GM12801 (cell line): Measurements from ENCODE around the gene FSIP1.

ENCODE experiments used
- TF ChIP-seq, protein P1 (sequence below): IDR thresholded peaks from one replicate; pipeline ENCODE4 v1.5.1; 2011; ENCODE audit warnings: control low read depth; ENCODE audit not compliant: insufficient read length; ENCODE audit errors: extremely low read depth

The FSIP1 gene

DNA sequence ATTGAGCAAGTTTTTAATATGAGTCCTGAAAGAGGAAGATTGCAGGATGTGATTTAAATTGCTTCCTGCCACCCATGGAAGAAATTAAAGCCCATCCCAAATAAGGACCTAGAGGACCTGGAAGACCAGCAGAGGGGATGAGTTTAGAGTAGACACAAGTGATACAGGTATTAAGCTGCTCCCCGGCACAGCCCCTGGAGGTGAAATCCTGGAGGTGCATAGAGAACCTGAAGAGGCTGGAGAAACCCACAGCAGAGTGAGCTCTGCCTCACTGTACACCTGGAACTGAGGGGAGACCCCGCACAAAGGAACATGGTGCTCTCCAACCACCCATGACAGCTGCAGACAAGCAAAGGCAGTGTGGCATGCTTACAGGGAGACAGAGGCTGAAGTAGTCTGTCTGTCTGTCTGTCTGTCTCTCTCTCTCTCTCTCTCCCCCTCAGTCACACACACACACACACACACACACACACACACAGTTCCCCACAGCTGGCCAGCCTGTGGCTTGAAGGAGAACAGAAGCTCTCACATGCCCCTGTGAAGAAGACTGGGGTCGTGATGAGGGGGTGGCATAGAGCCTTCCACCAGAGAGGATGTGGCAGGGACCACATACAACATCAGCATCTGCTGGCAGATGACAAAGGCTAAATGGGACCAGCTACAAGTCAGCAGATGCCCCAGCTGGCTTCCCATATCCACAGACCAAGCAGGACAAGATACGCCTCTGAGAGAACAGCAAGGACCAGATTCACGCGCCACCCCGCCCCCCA, 38.1 kb downstream of the FSIP1 start:
- TF ChIP-seq, protein P1, sequence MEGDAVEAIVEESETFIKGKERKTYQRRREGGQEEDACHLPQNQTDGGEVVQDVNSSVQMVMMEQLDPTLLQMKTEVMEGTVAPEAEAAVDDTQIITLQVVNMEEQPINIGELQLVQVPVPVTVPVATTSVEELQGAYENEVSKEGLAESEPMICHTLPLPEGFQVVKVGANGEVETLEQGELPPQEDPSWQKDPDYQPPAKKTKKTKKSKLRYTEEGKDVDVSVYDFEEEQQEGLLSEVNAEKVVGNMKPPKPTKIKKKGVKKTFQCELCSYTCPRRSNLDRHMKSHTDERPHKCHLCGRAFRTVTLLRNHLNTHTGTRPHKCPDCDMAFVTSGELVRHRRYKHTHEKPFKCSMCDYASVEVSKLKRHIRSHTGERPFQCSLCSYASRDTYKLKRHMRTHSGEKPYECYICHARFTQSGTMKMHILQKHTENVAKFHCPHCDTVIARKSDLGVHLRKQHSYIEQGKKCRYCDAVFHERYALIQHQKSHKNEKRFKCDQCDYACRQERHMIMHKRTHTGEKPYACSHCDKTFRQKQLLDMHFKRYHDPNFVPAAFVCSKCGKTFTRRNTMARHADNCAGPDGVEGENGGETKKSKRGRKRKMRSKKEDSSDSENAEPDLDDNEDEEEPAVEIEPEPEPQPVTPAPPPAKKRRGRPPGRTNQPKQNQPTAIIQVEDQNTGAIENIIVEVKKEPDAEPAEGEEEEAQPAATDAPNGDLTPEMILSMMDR, result no peak

DNA sequence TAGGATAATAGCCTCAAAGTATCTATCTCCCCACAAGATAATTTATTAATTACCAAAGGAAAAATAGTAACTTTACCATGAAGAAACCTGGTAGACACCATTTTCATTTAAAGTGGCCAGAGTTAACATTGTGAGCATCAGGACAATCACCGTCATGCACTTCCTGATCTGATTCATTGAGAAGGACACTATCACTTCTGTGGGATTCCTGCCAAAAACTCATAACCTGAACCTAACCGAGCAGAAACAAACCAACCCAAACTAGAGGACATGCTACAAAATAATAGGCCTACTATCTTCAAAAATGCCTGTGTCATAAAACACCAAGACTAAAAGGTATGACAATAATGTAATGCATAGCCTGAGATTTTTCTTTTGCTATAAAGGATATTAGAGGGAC, 39.0 kb downstream of the FSIP1 start:
- TF ChIP-seq, protein P1, result no peak

DNA sequence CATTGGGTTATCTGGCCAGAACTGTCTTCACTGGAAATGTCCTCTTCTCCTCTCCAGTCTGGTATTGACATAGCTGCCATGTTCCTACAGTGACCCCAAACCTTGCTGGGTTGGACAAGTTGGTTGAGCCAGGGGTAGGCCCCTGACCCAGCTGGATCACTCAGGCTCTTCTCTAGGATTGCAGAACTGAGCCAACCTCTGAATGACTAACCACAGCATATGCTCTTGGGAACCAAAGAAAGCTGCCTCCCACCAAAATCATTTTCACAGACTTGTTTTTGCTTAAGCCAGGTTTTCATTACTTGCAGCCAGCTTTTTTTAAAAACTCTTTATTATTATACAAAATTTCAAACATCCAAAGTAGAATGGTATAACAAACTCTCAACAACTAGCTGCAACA, 41.4 kb downstream of the FSIP1 start:
- TF ChIP-seq, protein P1, result no peak

DNA sequence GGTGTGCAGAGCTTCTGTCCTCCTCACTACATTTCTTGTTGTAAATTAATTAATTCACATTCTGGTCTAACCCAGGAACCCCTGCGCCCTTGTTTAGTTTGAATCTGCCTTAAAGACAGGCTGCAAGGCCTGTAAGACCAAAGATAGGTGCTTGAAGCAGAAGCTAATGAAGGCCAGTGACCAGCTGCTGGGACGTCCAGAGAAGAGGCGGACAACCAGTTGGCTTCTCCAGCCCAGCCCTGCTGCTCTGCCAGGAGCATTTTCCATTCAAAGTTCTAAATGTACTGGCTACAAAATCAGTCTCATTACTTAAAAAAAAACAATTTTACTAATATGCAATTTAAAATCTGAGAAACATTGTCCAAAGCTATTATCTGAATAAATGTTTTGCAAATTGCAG, 43.6 kb downstream of the FSIP1 start:
- TF ChIP-seq, protein P1, result no peak

DNA sequence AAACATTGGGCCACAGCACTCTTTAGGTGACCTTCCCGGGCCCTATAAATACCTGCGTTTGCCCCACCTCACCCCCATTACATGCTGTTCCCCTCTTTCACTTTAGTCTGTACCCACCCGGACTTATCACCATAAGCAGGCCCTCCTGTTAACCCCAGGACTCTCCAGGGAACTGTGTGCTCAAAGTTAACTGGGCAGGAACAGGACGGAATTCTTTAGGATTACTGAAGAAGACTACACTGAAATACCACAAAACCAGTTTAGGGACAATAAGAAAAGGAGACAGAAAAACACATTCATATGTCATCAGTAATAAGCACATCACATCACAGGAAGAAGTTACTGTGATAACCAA, 45.5 kb downstream of the FSIP1 start:
- TF ChIP-seq, protein P1, result no peak

DNA sequence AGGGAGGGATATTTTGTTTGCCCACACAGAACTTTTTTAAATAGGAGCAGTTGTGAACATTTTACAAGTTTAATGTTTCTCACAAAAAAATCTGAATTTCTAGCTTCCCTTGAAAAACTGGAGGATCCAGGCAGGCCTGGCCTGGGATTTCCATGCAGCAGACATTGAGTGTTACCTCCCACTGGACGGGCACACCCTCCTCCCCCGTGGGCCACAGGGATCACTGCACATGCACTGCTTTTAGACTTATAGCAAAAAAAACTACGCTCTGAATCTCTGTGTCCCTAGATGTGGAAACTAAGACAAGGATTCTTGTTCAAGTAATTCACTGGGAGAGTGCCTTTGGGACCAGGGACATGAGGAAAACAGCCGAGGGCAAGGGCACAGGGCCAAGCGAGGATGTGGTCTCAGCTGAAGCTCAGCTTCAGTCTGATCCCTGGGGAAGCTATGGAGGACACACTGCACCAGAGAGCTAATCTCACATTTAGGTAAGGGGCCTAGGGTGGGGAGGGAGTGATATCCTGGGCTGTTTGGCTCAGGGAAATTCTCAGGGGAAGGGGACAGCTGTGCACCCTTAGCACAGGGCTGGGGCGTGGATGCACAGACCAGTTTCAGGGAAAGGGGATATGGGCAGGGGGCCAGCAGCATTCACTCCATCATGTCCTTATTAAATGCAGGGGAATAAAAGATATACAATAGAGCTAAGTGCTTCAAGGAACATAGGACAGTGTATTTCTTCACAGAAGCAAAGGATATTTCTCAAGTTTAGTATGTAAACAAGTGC, 46.0 kb downstream of the FSIP1 start:
- TF ChIP-seq, protein P1, result no peak

DNA sequence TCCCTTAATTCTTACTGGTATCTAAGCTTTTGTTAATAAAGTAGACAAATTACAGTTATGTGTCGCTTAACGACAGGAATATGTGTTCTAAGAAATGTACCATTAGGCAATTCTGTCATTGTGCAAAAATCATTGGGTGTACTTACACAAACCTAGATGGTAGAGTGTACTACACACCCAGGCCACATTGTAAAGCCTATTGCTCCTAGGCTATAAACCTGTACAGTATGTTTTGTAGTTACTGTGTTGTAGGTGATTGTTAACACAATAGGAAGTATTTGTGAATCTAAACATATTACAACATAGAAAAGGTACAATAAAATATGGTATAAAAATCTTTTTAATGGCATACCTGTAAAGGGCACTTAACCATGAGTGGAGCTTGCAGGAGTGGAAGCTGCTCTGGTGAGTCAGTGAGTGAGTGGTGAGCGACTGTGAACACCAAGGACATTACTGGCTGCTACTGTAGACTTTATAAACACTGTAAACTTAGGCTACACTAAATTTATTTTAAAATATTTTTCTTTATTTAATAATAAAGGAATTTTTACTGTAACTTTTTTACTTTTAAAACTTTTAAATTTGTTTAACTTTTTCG, 47.4 kb downstream of the FSIP1 start:
- TF ChIP-seq, protein P1, result no peak
